Hepatocyte (in vitro differentiated cells): ENCODE measurements around the gene SFXN5. TPM values are rescaled to one million over a fixed set of nuclear protein-coding genes. Genes with fewer than 3 reads are reported as not detected.

Source experiments
- DNase-seq: peaks from one replicate; pipeline ENCODE4 v3.0.0-alpha.2; 2016; ENCODE audit warnings: low spot score
- H2AFZ ChIP-seq: fragments of 200-600 bp; sonication (generic); 2 replicates; pipeline ENCODE4 v1.6.0; 2016; ENCODE audit warnings: antibody characterized with exemption, mild to moderate bottlenecking
- H3K27ac ChIP-seq: fragments of 200-600 bp; sonication (generic); 2 replicates; pipeline ENCODE4 v1.5.1; 2016; ENCODE audit warnings: mild to moderate bottlenecking
- H3K27me3 ChIP-seq: fragments of 200-600 bp; sonication (generic); 2 replicates; pipeline ENCODE4 v1.6.1; 2016
- H3K36me3 ChIP-seq: fragments of 200-600 bp; sonication (generic); replicated peaks from 2 replicates; pipeline ENCODE4 v1.5.1; 2016; ENCODE audit warnings: low read depth; ENCODE audit not compliant: insufficient read depth
- H3K4me1 ChIP-seq: fragments of 200-600 bp; sonication (generic); 2 replicates; pipeline ENCODE4 v1.5.1; 2016; ENCODE audit warnings: mild to moderate bottlenecking, moderate library complexity; ENCODE audit not compliant: insufficient read depth
- H3K4me2 ChIP-seq: fragments of 200-600 bp; sonication (generic); 2 replicates; pipeline ENCODE4 v1.6.0; 2016
- H3K4me3 ChIP-seq: fragments of 200-600 bp; sonication (generic); 2 replicates; pipeline ENCODE4 v1.5.1; 2016; ENCODE audit warnings: mild to moderate bottlenecking
- H3K79me2 ChIP-seq: fragments of 200-600 bp; sonication (generic); 2 replicates; pipeline ENCODE4 v1.6.0; 2017; ENCODE audit warnings: mild to moderate bottlenecking
- H3K9me2 ChIP-seq: fragments of 200-600 bp; sonication (generic); replicated peaks from 2 replicates; pipeline ENCODE4 v1.6.0; 2017; ENCODE audit warnings: mild to moderate bottlenecking; ENCODE audit not compliant: insufficient read depth
- H3K9me3 ChIP-seq: fragments of 200-600 bp; sonication (generic); 2 replicates; pipeline ENCODE4 v1.5.1; 2016; ENCODE audit warnings: low read depth, mild to moderate bottlenecking
- H4K20me1 ChIP-seq: fragments of 200-600 bp; sonication (generic); 2 replicates; pipeline ENCODE4 v1.6.0; 2016; ENCODE audit warnings: mild to moderate bottlenecking; ENCODE audit not compliant: insufficient read depth, poor library complexity, severe bottlenecking
- EZH2 ChIP-seq: fragments of 200-600 bp; sonication (generic); IDR thresholded peaks from 2 replicates; pipeline ENCODE4 v1.6.1; 2016; ENCODE audit warnings: antibody characterized with exemption, mild to moderate bottlenecking, borderline replicate concordance
- EZH2phosphoT487 ChIP-seq: fragments of 200-600 bp; sonication (generic); IDR thresholded peaks from one replicate; pipeline ENCODE4 v1.6.1; 2018; ENCODE audit warnings: antibody characterized with exemption, mild to moderate bottlenecking, low read depth, moderate library complexity; ENCODE audit not compliant: unreplicated experiment, severe bottlenecking
- WGBS: methylation state at CpG from one replicate; pipeline ENCODE4 v1.1.6; 2016; ENCODE audit warnings: low lambda C conversion rate; ENCODE audit errors: missing lambda C conversion rate; 5-methylcytosine and 5-hydroxymethylcytosine counted together
- polyA plus RNA-seq: library from polyadenylated mRNA; unstranded; fragments of >200 nt; fragmentation: Nextera tagmentation; extraction: Ambion mirVana; gene quantifications from 2 replicates; pipeline ENCODE4 v1.2.1, GENCODE V29; 2016
- total RNA-seq: library from RNA; depleted of rRNA; stranded (reverse); fragments of >200 nt; gene quantifications from 2 replicates; pipeline ENCODE4 v1.2.3, GENCODE V29; 2014
- TF ChIP-seq, protein P1 (sequence below): fragments of 200-600 bp; sonication (generic); IDR thresholded peaks from 2 replicates; pipeline ENCODE4 v1.5.1; 2016; ENCODE audit warnings: antibody characterized with exemption, mild to moderate bottlenecking; ENCODE audit not compliant: poor library complexity

Gene SFXN5
- total and polyA plus RNA-seq, 2 experiments from 2014 or later, result 25.8 to 34.6 TPM

- DNase-seq, result no peak
- TF ChIP-seq, protein P1, sequence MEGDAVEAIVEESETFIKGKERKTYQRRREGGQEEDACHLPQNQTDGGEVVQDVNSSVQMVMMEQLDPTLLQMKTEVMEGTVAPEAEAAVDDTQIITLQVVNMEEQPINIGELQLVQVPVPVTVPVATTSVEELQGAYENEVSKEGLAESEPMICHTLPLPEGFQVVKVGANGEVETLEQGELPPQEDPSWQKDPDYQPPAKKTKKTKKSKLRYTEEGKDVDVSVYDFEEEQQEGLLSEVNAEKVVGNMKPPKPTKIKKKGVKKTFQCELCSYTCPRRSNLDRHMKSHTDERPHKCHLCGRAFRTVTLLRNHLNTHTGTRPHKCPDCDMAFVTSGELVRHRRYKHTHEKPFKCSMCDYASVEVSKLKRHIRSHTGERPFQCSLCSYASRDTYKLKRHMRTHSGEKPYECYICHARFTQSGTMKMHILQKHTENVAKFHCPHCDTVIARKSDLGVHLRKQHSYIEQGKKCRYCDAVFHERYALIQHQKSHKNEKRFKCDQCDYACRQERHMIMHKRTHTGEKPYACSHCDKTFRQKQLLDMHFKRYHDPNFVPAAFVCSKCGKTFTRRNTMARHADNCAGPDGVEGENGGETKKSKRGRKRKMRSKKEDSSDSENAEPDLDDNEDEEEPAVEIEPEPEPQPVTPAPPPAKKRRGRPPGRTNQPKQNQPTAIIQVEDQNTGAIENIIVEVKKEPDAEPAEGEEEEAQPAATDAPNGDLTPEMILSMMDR, result no peak
- TF ChIP-seq EZH2, result no peak
- no peak for TF ChIP-seq EZH2phosphoT487
- no peak overlapping the region for H3K27ac ChIP-seq
- no peaks in the 10 kb centered on the region for H3K9me3 ChIP-seq
- 79% methylated on average over 8 of the region's 8 CpGs for WGBS
- peaks cover 84% of the 10 kb centered on the region for H3K27me3 ChIP-seq
- H3K9me2 ChIP-seq, result no peaks in the 10 kb centered on the region
- H3K36me3 ChIP-seq, result no peaks in the 10 kb centered on the region
- H3K4me3 ChIP-seq, result no peak overlapping the region
- peaks cover 6% of the 10 kb centered on the region for H3K4me1 ChIP-seq
- H3K79me2 ChIP-seq, result no peaks in the 10 kb centered on the region
- H4K20me1 ChIP-seq, result no peaks in the 10 kb centered on the region
- no peak overlapping the region for H3K4me2 ChIP-seq
- H2AFZ ChIP-seq, result no peak overlapping the region
Observed at GRCh38 chr2:72927619-72928550, 143.6 kb downstream of the SFXN5 start.

DNA sequence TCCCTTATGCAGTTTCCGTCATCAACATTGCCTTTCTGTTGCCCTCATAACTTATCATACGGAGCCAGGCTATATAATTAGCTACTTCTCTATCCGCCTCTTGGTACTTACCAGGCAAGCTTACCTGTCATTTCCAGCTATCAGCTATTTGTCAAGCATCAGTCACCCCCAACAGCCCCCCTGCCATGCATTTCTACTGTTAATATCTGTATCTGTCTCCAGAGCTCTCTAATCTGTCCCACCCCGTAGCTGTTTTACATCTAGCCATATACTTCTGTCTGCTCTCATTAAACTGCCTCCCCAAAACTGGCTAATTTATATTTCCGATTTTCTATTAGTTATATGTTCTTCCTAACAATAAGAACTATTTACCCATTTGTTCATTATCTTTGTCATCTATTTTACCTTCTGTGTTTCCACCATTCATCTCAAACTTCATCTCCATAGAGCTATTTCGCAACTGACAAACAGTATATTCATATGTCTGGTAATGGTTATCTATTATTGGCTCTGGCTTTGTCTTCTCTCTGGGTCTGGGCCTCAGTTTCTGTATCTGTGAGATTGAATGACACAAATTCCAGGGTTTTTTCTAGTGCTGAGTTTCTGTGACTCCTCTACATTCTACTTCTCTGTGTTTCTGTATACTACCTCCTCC lies 144.6 kb downstream of the SFXN5 start:
- peaks cover 6% of the 10 kb centered on the region for H3K4me1 ChIP-seq
- no peaks in the 10 kb centered on the region for H3K79me2 ChIP-seq
- H3K4me2 ChIP-seq, result no peak overlapping the region
- H2AFZ ChIP-seq, result no peak overlapping the region
- TF ChIP-seq EZH2phosphoT487, result no peak
- TF ChIP-seq, protein P1, result no peak
- no peak for TF ChIP-seq EZH2
- 65% methylated on average over 6 of the region's 6 CpGs for WGBS
- no peaks in the 10 kb centered on the region for H3K9me3 ChIP-seq
- no peaks in the 10 kb centered on the region for H4K20me1 ChIP-seq
- peaks cover 94% of the 10 kb centered on the region for H3K27me3 ChIP-seq
- H3K4me3 ChIP-seq, result no peak overlapping the region
- no peaks in the 10 kb centered on the region for H3K36me3 ChIP-seq
- no peak overlapping the region for H3K27ac ChIP-seq
- no peaks in the 10 kb centered on the region for H3K9me2 ChIP-seq
- no peak for DNase-seq

- TF ChIP-seq, protein P1, result no peak
- TF ChIP-seq EZH2phosphoT487, result no peak
- no peak for TF ChIP-seq EZH2
- WGBS, result 5% methylated on average over 4 of the region's 4 CpGs
- Histone ChIP-seq H3K27ac (no peak overlapping the region), H3K4me1 (peaks cover 6% of the 10 kb centered on the region), H3K27me3 (peaks cover 100% of the 10 kb centered on the region), H3K9me3 (no peaks in the 10 kb centered on the region), H3K4me3 (no peak overlapping the region), H3K79me2 (no peaks in the 10 kb centered on the region), H3K36me3 (no peaks in the 10 kb centered on the region), H3K9me2 (no peaks in the 10 kb centered on the region), H2AFZ (no peak overlapping the region), H3K4me2 (no peak overlapping the region), H4K20me1 (no peaks in the 10 kb centered on the region)
- DNase-seq, result no peak
Observed at GRCh38 chr2:72926368-72926767, 145.1 kb downstream of the SFXN5 start.
